Neural crest cell (in vitro differentiated cells): ENCODE measurements around the gene PRKCQ. TPM values are rescaled to one million over a fixed set of nuclear protein-coding genes. Genes with fewer than 3 reads are reported as not detected.
A peak's percentile ranks its signal among the peaks of the same experiment; 100 is the strongest.

Experiments
- DNase-seq: peaks from one replicate; pipeline ENCODE4 v3.0.0; 2021; ENCODE audit warnings: low read depth, mixed read lengths, low spot score
- H3K27ac Mint-ChIP-seq: one replicate; pipeline ENCODE4 v1.8.0; 2021; ENCODE audit warnings: mild to moderate bottlenecking, mixed read lengths; ENCODE audit not compliant: unreplicated experiment
- H3K27me3 Mint-ChIP-seq: 2 replicates; pipeline ENCODE4 v1.8.0; 2021; ENCODE audit warnings: low read depth, mild to moderate bottlenecking, mixed read lengths
- H3K36me3 Mint-ChIP-seq: 2 replicates; pipeline ENCODE4 v1.8.0; 2021; ENCODE audit warnings: low read depth, mild to moderate bottlenecking, mixed read lengths
- H3K4me1 Mint-ChIP-seq: 2 replicates; pipeline ENCODE4 v1.8.0; 2021; ENCODE audit warnings: mixed read lengths
- H3K4me3 Mint-ChIP-seq: one replicate; pipeline ENCODE4 v1.8.0; 2021; ENCODE audit warnings: mild to moderate bottlenecking, mixed read lengths
- H3K9me3 Mint-ChIP-seq: 2 replicates; pipeline ENCODE4 v1.8.0; 2021; ENCODE audit warnings: mixed read lengths
- CTCF ChIP-seq: fragments of 200-600 bp; sonication (generic); conservative IDR thresholded peaks from 2 replicates; pipeline ENCODE4 v1.5.0; 2021; ENCODE audit warnings: antibody characterized with exemption, mild to moderate bottlenecking
- total RNA-seq: library from RNA; stranded (reverse); gene quantifications from 2 replicates; pipeline ENCODE4 v1.2.1, GENCODE V29; 2021

PRKCQ gene
- total RNA-seq, 1 donor from 2014 or later = 3.2 TPM

DNA sequence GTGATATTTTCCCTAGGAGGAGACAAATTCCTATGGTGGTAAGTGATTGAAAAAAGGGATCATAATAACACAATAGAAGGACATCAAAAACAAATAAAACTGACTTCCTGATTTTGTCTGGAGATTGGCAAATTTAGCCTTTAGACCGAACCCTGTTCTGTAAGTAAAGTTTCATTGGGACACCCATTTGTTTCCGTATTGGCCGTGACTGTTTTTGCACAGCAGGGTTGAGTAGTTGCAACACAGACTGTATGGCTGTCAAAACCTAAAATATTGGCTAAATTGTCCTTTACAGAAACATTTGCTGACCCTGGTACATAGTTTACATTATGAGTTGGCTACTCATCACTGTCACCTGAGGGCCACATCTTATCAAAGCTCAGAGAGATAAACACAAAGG, 168.6 kb downstream of the PRKCQ start:
- peaks cover 13% of the 10 kb centered on the region for H3K27me3 Mint-ChIP-seq
- no peaks in the 10 kb centered on the region for H3K9me3 Mint-ChIP-seq
- no peak for TF ChIP-seq CTCF
- DNase-seq = no peak
- H3K36me3 Mint-ChIP-seq = no peaks in the 10 kb centered on the region
- no peak overlapping the region for H3K4me3 Mint-ChIP-seq
- no peak overlapping the region for H3K27ac Mint-ChIP-seq
- H3K4me1 Mint-ChIP-seq = no peaks in the 10 kb centered on the region

GRCh38 chr10:6410830-6411229, 169.2 kb downstream of the PRKCQ start:
- no peak for TF ChIP-seq CTCF
- Mint-ChIP-seq H3K36me3 (no peaks in the 10 kb centered on the region), H3K4me1 (no peaks in the 10 kb centered on the region), H3K27me3 (peaks cover 15% of the 10 kb centered on the region), H3K9me3 (no peaks in the 10 kb centered on the region), H3K27ac (no peak overlapping the region), H3K4me3 (no peak overlapping the region)
- DNase-seq = no peak

DNA sequence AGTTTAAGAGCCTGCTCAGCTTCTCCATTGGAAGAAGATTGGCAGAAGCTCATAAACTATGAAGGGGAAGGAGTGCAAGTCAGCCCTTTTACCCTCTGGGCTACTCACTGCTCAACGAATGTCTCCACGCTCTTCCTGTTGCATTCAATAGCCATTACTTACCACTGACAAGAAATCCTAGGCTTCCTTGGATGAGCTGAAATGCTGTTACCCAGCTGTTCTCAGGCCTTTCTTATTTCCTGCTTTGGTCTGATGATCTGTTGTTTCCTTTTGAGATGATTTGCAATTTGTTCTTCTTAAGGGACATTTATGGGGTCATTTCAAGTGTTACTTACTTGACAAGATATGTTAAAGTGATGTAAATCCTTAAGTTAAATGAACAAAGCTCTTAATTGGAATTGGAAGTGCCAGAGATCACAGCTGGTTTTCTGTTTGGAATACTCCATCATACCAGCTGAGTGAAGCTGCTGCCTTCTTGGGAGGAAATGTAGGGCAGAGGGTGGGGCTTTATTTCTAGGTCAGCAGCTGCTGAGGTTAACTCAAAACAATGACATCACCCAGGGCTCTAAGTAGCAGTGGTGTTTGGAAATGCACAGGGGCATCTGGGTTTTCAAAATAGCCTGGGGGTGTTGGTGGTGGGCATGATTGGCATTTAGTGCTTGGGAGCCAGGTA, 170.0 kb downstream of the PRKCQ start:
- no peaks in the 10 kb centered on the region for H3K36me3 Mint-ChIP-seq

DNA sequence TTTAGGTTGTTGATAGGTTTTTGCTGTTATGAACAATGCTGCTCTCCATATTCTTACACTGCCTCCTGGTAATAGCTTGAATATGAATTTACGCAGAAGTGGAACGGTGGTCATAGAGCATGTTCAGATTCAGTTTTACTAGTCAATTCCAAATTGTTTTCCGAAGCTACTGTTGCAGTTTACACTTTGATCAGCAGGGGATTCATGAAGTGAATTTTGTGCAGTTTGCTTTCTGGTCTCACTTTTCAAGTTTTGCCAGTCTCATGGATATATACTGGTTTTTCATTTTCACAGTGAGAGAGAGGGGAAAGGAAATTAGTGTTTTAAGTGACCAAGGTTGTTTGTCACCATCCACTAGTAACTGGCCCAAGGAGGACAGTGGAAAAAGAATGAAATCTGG, 171.3 kb downstream of the PRKCQ start:
- TF ChIP-seq CTCF = peak; percentile 40
- Mint-ChIP-seq H3K27me3 (peaks cover 24% of the 10 kb centered on the region), H3K36me3 (no peaks in the 10 kb centered on the region), H3K9me3 (no peaks in the 10 kb centered on the region), H3K27ac (no peak overlapping the region), H3K4me1 (no peaks in the 10 kb centered on the region), H3K4me3 (no peak overlapping the region)
- no peak for DNase-seq

More for the DNA sequence above, 170.0 kb downstream of the PRKCQ start:
- no peaks in the 10 kb centered on the region for H3K4me1 Mint-ChIP-seq
- DNase-seq = no peak
- TF ChIP-seq CTCF = no peak
- peaks cover 20% of the 10 kb centered on the region for H3K27me3 Mint-ChIP-seq
- no peak overlapping the region for H3K4me3 Mint-ChIP-seq
- no peak overlapping the region for H3K27ac Mint-ChIP-seq
- no peaks in the 10 kb centered on the region for H3K9me3 Mint-ChIP-seq

DNA sequence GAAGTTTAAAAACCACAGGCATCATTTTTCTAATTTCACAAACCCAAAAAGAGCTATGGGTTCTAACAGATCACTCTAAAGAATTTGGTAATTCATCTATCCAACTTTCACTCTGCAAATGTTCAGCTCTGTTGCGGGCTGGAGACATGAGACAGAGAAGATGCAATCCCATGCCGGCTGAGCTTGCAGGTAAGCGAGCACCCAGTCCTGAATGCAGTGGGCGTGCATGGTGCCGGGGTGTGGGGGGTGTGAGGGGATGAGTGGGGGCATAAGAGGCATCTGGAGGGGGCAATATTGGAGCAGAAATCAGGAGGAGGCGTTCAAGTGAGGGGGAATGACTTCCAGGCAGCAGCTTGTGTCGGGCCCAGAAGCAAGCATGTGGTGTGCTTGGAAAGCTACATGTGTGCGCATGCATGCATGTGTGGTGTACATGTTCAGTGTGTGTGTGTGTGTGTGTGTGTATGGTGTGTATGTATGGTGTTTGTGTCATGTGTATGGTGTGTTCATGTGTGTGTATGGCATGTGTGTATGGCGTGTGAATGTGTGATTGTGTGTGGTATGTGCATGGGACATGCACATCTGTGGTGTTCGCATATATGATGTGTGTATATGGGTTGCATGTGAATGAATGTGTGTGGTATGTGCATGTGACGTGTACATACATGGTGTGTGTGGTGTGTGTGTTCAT, 172.9 kb downstream of the PRKCQ start:
- Mint-ChIP-seq H3K27me3 (peaks cover 34% of the 10 kb centered on the region), H3K27ac (no peak overlapping the region), H3K4me1 (no peaks in the 10 kb centered on the region), H3K4me3 (no peak overlapping the region), H3K36me3 (no peaks in the 10 kb centered on the region), H3K9me3 (no peaks in the 10 kb centered on the region)
- no peak for TF ChIP-seq CTCF
- no peak for DNase-seq
